ENCODE measurements around the gene PIK3IP1. TPM values are rescaled to one million over a fixed set of nuclear protein-coding genes. Genes with fewer than 3 reads are reported as not detected.

The PIK3IP1 gene
- total and polyA plus RNA-seq, 10 of the 15 experiments (the other 5 are each of a cell fraction or from before 2014, with no cell fraction given), result 0.77 to 6.5 (median 3.0) TPM

- no peak for TF ChIP-seq SKIL (IDR thresholded peaks at IDR 0.05; ENCODE audit: low read depth, poor library complexity, severe bottlenecking)
- TF ChIP-seq SREBF2 (IDR thresholded peaks at IDR 0.05; ENCODE audit: low read length), result no peak
- TF ChIP-seq RCOR1 (conservative IDR thresholded peaks at IDR 0.05; ENCODE audit: low read depth, low read length), result no peak
- peak; percentile 43; the same call in 1 of the 2 replicates for TF ChIP-seq PKNOX1 (IDR thresholded peaks at IDR 0.05)
- TF ChIP-seq CBX5 (IDR thresholded peaks at IDR 0.05; ENCODE audit: low read depth), result no peak
- peak; percentile 84 for TF ChIP-seq MEF2B (IDR thresholded peaks at IDR 0.05; ENCODE audit: partially characterized antibody, poor library complexity, severe bottlenecking)
- peak; percentile 87 for TF ChIP-seq BACH1 (IDR thresholded peaks at IDR 0.05; ENCODE audit: borderline replicate concordance)
- 0 out of 2 replicates have a peak, but pooled peaks have one; percentile 21 for TF ChIP-seq POLR2AphosphoS2 (IDR thresholded peaks at IDR 0.05; ENCODE audit: low read depth, low read length)
- TF ChIP-seq MXI1 (IDR thresholded peaks at IDR 0.05; ENCODE audit: low read depth, low read length), result peak; percentile 98
- 0 out of 2 replicates have a peak, but pooled peaks have one; percentile 46 for TF ChIP-seq SMAD5 (IDR thresholded peaks at IDR 0.05; ENCODE audit: low read depth)
- TF ChIP-seq KLF5 (IDR thresholded peaks at IDR 0.05; ENCODE audit: partially characterized antibody), result peak; percentile 66
- TF ChIP-seq EP300 (IDR thresholded peaks at IDR 0.05; ENCODE audit: borderline replicate concordance in 1 of 2, control insufficient read depth in 1 of 2, low read depth in 2 of 2, low read length in 2 of 2), result peak in 1 of 2 experiments; percentile 45; a peak in 1 of 4 replicates
- TF ChIP-seq ZBED1 (IDR thresholded peaks at IDR 0.05; ENCODE audit: borderline replicate concordance), result no peak
- no peak; the same call in none of the 2 replicates for TF ChIP-seq RB1 (IDR thresholded peaks at IDR 0.05; ENCODE audit: borderline replicate concordance)
- TF ChIP-seq ZNF384 (IDR thresholded peaks at IDR 0.05; ENCODE audit: borderline replicate concordance, low read depth, low read length), result no peak
- TF ChIP-seq SIX5 (IDR thresholded peaks at IDR 0.05; ENCODE audit: low read depth, low read length, severe bottlenecking), result no peak
- no peak for TF ChIP-seq JUND (IDR thresholded peaks at IDR 0.05; ENCODE audit: low read depth, low read length)
- peak in 1 of 2 experiments; percentile 61; a peak in 2 of 3 replicates for TF ChIP-seq EGR1 (IDR thresholded peaks at IDR 0.05; ENCODE audit: borderline replicate concordance in 1 of 2, low read depth in 2 of 2, low read length in 2 of 2)
Observed at GRCh38 chr22:31290494-31291471, 1.5 kb downstream of the PIK3IP1 start (continued).

All from GM12878 (cell line).